Mesendoderm (in vitro differentiated cells): ENCODE results near the gene DIAPH2.

ENCODE experiments used
- DNase-seq: peaks from one replicate; pipeline ENCODE4 v3.0.0; 2013
- H2AK5ac ChIP-seq: 2 replicates; pipeline ENCODE4 v1.6.1; 2013; ENCODE audit warnings: low read length, inconsistent platforms
- H2BK120ac ChIP-seq: 2 replicates; pipeline ENCODE4 v1.6.1; 2013; ENCODE audit warnings: low read depth, mild to moderate bottlenecking, low read length, moderate library complexity, mixed read lengths
- H2BK15ac ChIP-seq: replicated peaks from 2 replicates; pipeline ENCODE4 v1.6.1; 2013; ENCODE audit warnings: low read depth, mild to moderate bottlenecking, moderate library complexity
- H2BK5ac ChIP-seq: 2 replicates; pipeline ENCODE4 v1.6.1; 2013; ENCODE audit warnings: low read length, inconsistent platforms
- H3K18ac ChIP-seq: 2 replicates; pipeline ENCODE4 v1.6.1; 2013; ENCODE audit warnings: mild to moderate bottlenecking, low read length, mixed read lengths
- H3K23ac ChIP-seq: one replicate; pipeline ENCODE4 v1.6.1; 2013; ENCODE audit warnings: low read length
- H3K27ac ChIP-seq: 2 replicates; pipeline ENCODE4 v1.5.1; 2013; ENCODE audit warnings: low read depth, mild to moderate bottlenecking, inconsistent platforms, low read length, moderate library complexity
- H3K27me3 ChIP-seq: 2 replicates; pipeline ENCODE4 v1.6.1; 2013; ENCODE audit warnings: low read length, control low read depth, mild to moderate bottlenecking, inconsistent platforms; ENCODE audit not compliant: insufficient read depth, poor library complexity
- H3K36me3 ChIP-seq: 2 replicates; pipeline ENCODE4 v1.6.1; 2013; ENCODE audit warnings: low read length, inconsistent platforms; ENCODE audit not compliant: control insufficient read depth, insufficient read depth
- H3K4ac ChIP-seq: one replicate; pipeline ENCODE4 v1.6.1; 2013; ENCODE audit warnings: low read depth, mild to moderate bottlenecking, low read length, moderate library complexity
- H3K4me1 ChIP-seq: 2 replicates; pipeline ENCODE4 v1.6.1; 2013; ENCODE audit warnings: low read depth, low read length, inconsistent platforms; ENCODE audit not compliant: control insufficient read depth
- H3K4me2 ChIP-seq: 2 replicates; pipeline ENCODE4 v1.6.1; 2013; ENCODE audit warnings: low read length
- H3K4me3 ChIP-seq: 2 replicates; pipeline ENCODE4 v1.5.1; 2013; ENCODE audit warnings: mild to moderate bottlenecking, low read length
- H3K56ac ChIP-seq: one replicate; pipeline ENCODE4 v1.6.1; 2013; ENCODE audit warnings: low read length
- H3K79me1 ChIP-seq: 2 replicates; pipeline ENCODE4 v1.6.1; 2013; ENCODE audit warnings: low read length, inconsistent platforms
- H3K79me2 ChIP-seq: 2 replicates; pipeline ENCODE4 v1.6.1; 2013; ENCODE audit warnings: mild to moderate bottlenecking, low read length; ENCODE audit not compliant: control insufficient read depth, insufficient read depth
- H3K9ac ChIP-seq: 2 replicates; pipeline ENCODE4 v1.6.1; 2013; ENCODE audit warnings: low read length, inconsistent platforms
- H4K5ac ChIP-seq: one replicate; pipeline ENCODE4 v1.6.1; 2013; ENCODE audit warnings: low read length
- H4K8ac ChIP-seq: one replicate; pipeline ENCODE4 v1.6.1; 2013; ENCODE audit warnings: low read depth, mild to moderate bottlenecking, control low read depth, low read length, moderate library complexity
- WGBS: extraction: QIAGEN DNeasy Blood & Tissue Kit; methylation state at CpG from one replicate; pipeline ENCODE4 v1.1.7; 2013; ENCODE audit warnings: low lambda C conversion rate, missing lambda C conversion rate; ENCODE audit not compliant: insufficient coverage; ENCODE audit errors: extremely low coverage; 5-methylcytosine and 5-hydroxymethylcytosine counted together

The DIAPH2 gene

DNA sequence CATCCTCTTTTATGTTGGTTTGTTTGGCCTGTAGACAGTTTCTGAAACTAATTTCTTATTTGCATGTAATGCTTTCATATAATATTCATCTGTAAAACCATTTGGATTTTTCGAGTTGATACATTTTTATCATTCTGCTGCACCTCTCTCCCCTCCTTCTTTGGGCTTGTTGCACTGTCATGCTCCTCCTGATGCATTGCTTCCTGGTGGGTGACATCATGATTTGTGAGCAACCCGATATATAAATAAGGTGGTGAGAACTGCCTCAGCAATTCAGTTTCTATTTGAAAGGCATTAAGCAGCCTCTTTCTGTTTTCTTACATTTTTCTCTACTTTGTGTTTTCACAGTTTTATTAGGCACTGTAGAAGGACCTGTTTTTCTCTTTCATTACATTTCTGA, 714.8 kb downstream of the DIAPH2 start:
- no peak overlapping the region for H4K8ac ChIP-seq
- H3K27me3 ChIP-seq, result no peaks in the 10 kb centered on the region
- H3K4me2 ChIP-seq, result no peak overlapping the region
- no peak overlapping the region for H2BK5ac ChIP-seq
- H3K23ac ChIP-seq, result no peak overlapping the region
- no peak overlapping the region for H4K5ac ChIP-seq
- H3K4me3 ChIP-seq, result no peak overlapping the region
- no peak overlapping the region for H3K9ac ChIP-seq
- no peaks in the 10 kb centered on the region for H3K4me1 ChIP-seq
- H2BK15ac ChIP-seq, result no peak overlapping the region
- no peak overlapping the region for H2BK120ac ChIP-seq
- no peaks in the 10 kb centered on the region for H3K79me2 ChIP-seq
- H3K27ac ChIP-seq, result no peak overlapping the region
- no peaks in the 10 kb centered on the region for H3K36me3 ChIP-seq
- DNase-seq, result peak; percentile 62
- no CpG with 5 or more reads among the region's 2 CpGs for WGBS
- no peak overlapping the region for H3K56ac ChIP-seq
- no peak overlapping the region for H3K4ac ChIP-seq
- H3K79me1 ChIP-seq, result no peaks in the 10 kb centered on the region
- H2AK5ac ChIP-seq, result no peak overlapping the region
- no peak overlapping the region for H3K18ac ChIP-seq

DNA sequence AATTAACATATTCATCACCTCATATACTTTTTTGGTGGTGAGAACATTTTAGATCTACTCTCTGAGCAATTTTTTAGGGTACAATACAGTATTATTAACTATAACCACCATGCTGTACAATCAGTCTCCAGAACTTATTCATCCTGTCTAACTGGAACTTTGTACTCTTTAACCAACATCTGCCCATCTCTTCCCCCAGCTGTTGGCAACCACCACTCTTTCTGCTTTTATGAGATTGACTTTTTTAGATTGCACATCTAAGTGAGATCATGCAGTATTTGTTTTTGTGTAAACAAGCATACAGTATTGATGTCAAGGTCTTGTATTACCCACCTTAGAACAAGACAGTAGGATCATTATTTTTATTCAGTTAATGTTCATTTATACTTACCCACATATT, 715.9 kb downstream of the DIAPH2 start:
- no peaks in the 10 kb centered on the region for H3K36me3 ChIP-seq
- H3K4ac ChIP-seq, result no peak overlapping the region
- H3K27me3 ChIP-seq, result no peaks in the 10 kb centered on the region
- no peak overlapping the region for H3K4me2 ChIP-seq
- no peak overlapping the region for H4K5ac ChIP-seq
- no peak overlapping the region for H2BK120ac ChIP-seq
- no peak overlapping the region for H4K8ac ChIP-seq
- no peak for DNase-seq
- H3K23ac ChIP-seq, result no peak overlapping the region
- H3K56ac ChIP-seq, result no peak overlapping the region
- H3K79me2 ChIP-seq, result no peaks in the 10 kb centered on the region
- H2BK5ac ChIP-seq, result no peak overlapping the region
- no peak overlapping the region for H2BK15ac ChIP-seq
- no peaks in the 10 kb centered on the region for H3K79me1 ChIP-seq
- H3K27ac ChIP-seq, result no peak overlapping the region
- H3K9ac ChIP-seq, result no peak overlapping the region
- no peak overlapping the region for H2AK5ac ChIP-seq
- H3K18ac ChIP-seq, result no peak overlapping the region
- no peak overlapping the region for H3K4me3 ChIP-seq
- H3K4me1 ChIP-seq, result no peaks in the 10 kb centered on the region

- Histone ChIP-seq H3K4me2 (no peak overlapping the region), H3K79me1 (no peaks in the 10 kb centered on the region), H3K56ac (no peak overlapping the region), H3K9ac (no peak overlapping the region), H3K36me3 (no peaks in the 10 kb centered on the region), H3K79me2 (no peaks in the 10 kb centered on the region), H2BK5ac (no peak overlapping the region), H2BK15ac (no peak overlapping the region), H3K4ac (no peak overlapping the region), H3K4me1 (no peaks in the 10 kb centered on the region), H3K4me3 (no peak overlapping the region), H4K5ac (no peak overlapping the region), H4K8ac (no peak overlapping the region), H3K18ac (no peak overlapping the region), H3K23ac (no peak overlapping the region), H2BK120ac (no peak overlapping the region), H3K27me3 (no peaks in the 10 kb centered on the region), H3K27ac (no peak overlapping the region), H2AK5ac (no peak overlapping the region)
- WGBS, result no CpG with 5 or more reads among the region's 2 CpGs
- no peak for DNase-seq
These were observed 716.5 kb downstream of the DIAPH2 start for GRCh38 chrX:97401154-97401553.

GRCh38 chrX:97401586-97402136, 717.0 kb downstream of the DIAPH2 start:
- H2BK15ac ChIP-seq, result no peak overlapping the region
- H3K4me1 ChIP-seq, result no peaks in the 10 kb centered on the region
- H3K36me3 ChIP-seq, result no peaks in the 10 kb centered on the region
- H3K79me1 ChIP-seq, result no peaks in the 10 kb centered on the region
- H3K79me2 ChIP-seq, result no peaks in the 10 kb centered on the region
- no peak overlapping the region for H3K27ac ChIP-seq
- H3K23ac ChIP-seq, result no peak overlapping the region
- H3K4ac ChIP-seq, result no peak overlapping the region
- H2BK5ac ChIP-seq, result no peak overlapping the region
- no peak overlapping the region for H3K56ac ChIP-seq
- no peak overlapping the region for H2AK5ac ChIP-seq
- no peaks in the 10 kb centered on the region for H3K27me3 ChIP-seq
- no peak overlapping the region for H3K9ac ChIP-seq
- H4K5ac ChIP-seq, result no peak overlapping the region
- no peak overlapping the region for H4K8ac ChIP-seq
- no peak overlapping the region for H3K4me3 ChIP-seq
- no peak overlapping the region for H2BK120ac ChIP-seq
- no peak overlapping the region for H3K18ac ChIP-seq
- H3K4me2 ChIP-seq, result no peak overlapping the region
- DNase-seq, result no peak

GRCh38 chrX:97402333-97402732, 717.7 kb downstream of the DIAPH2 start:
- no peak overlapping the region for H3K23ac ChIP-seq
- H2BK120ac ChIP-seq, result no peak overlapping the region
- no peak for DNase-seq
- H3K56ac ChIP-seq, result no peak overlapping the region
- H2AK5ac ChIP-seq, result no peak overlapping the region
- no peaks in the 10 kb centered on the region for H3K79me1 ChIP-seq
- H2BK5ac ChIP-seq, result no peak overlapping the region
- H3K4me2 ChIP-seq, result no peak overlapping the region
- no peak overlapping the region for H3K9ac ChIP-seq
- no peaks in the 10 kb centered on the region for H3K79me2 ChIP-seq
- H3K4me1 ChIP-seq, result no peaks in the 10 kb centered on the region
- no peak overlapping the region for H4K8ac ChIP-seq
- H4K5ac ChIP-seq, result no peak overlapping the region
- H3K27ac ChIP-seq, result no peak overlapping the region
- no peak overlapping the region for H3K18ac ChIP-seq
- H3K27me3 ChIP-seq, result no peaks in the 10 kb centered on the region
- no peaks in the 10 kb centered on the region for H3K36me3 ChIP-seq
- no peak overlapping the region for H3K4ac ChIP-seq
- no peak overlapping the region for H2BK15ac ChIP-seq
- no peak overlapping the region for H3K4me3 ChIP-seq

- no peak overlapping the region for H4K5ac ChIP-seq
- H3K36me3 ChIP-seq, result no peaks in the 10 kb centered on the region
- H3K27me3 ChIP-seq, result no peaks in the 10 kb centered on the region
- DNase-seq, result no peak
- no peak overlapping the region for H4K8ac ChIP-seq
- H3K79me1 ChIP-seq, result no peaks in the 10 kb centered on the region
- no peaks in the 10 kb centered on the region for H3K4me1 ChIP-seq
- H3K27ac ChIP-seq, result no peak overlapping the region
- no peak overlapping the region for H2BK15ac ChIP-seq
- no peak overlapping the region for H2BK120ac ChIP-seq
- no peak overlapping the region for H2BK5ac ChIP-seq
- no peak overlapping the region for H2AK5ac ChIP-seq
- H3K23ac ChIP-seq, result no peak overlapping the region
- H3K56ac ChIP-seq, result no peak overlapping the region
- H3K18ac ChIP-seq, result no peak overlapping the region
- H3K4ac ChIP-seq, result no peak overlapping the region
- H3K9ac ChIP-seq, result no peak overlapping the region
- no peaks in the 10 kb centered on the region for H3K79me2 ChIP-seq
- H3K4me2 ChIP-seq, result no peak overlapping the region
- H3K4me3 ChIP-seq, result no peak overlapping the region
These were observed 718.3 kb downstream of the DIAPH2 start for GRCh38 chrX:97402903-97403302.
